Heart left ventricle (tissue), 13 donors: ENCODE data around the gene PHF21A.

ENCODE experiments used
- CTCF ChIP-seq, 12 donors: fragments of 200-600 bp; sonication (generic) in 4 of 12; IDR thresholded peaks; one replicate each; pipeline versions ENCODE4 v1.5.0 to v1.8.0; 2018 to 2022; ENCODE audit warnings: antibody characterized with exemption in 12 of 12, mild to moderate bottlenecking in 5 of 12
- POLR2A ChIP-seq, 2 donors: fragments of 450-650 bp; IDR thresholded peaks; one replicate each; pipeline ENCODE4 v1.6.1; 2017; ENCODE audit warnings: antibody characterized with exemption in 2 of 2, mild to moderate bottlenecking in 2 of 2, moderate library complexity in 2 of 2
- donor health status: ischemic (EF 13 %, LVEDD 7.1; RV severe dilation, severe dysfunction).
- donor health status: DM: no; HTN: yes; CAD: no.
- donor health status: DM: no; HTN: no; CAD: no.
- donor health status: ischemic (EF 25% LVEDD 6.9; RV normal size, moderate dysfunction).
- donor health status: ischemic (EF 25% LVEDD 5.7; RV mildly dilated, moderate dysfunction).
- donor health status: ischemic (EF 35%, LVEDD 5.7; RV mildly dilated, moderate dysfunction).
- donor health status: nonischemic (EF 11% LVEDD 7.7; RV severe dilation, severe dysfunction).
- donor health status: DM: yes; HTN: yes; CAD: no.
- donor health status: PGD.
- donor health status: ischemic (EF 29% LVEDD 5.4; RV normal size, mild dysfunction).
- donor health status: nonischemic (EF 23%, LVEDD 6.1; RV moderate dilation, normal function).

- TF ChIP-seq CTCF (IDR thresholded peaks at IDR 0.05) (no peak), POLR2A (IDR thresholded peaks at IDR 0.05) (no peak)
Measured at GRCh38 chr11:45932217-45932616, 189.0 kb downstream of the PHF21A start.
